ENCODE data around the gene LDLRAD2.

Gene LDLRAD2

GRCh38 chr1:21864730-21865129 lies 52.7 kb downstream of the LDLRAD2 start:
- no peak for DNase-seq

GRCh38 chr1:21865609-21865942 lies 53.5 kb downstream of the LDLRAD2 start:
- DNase-seq: no peak

GRCh38 chr1:21865943-21866706 lies 54.1 kb downstream of the LDLRAD2 start:
- DNase-seq: peak in 1 of 2 donors; percentile 7

- DNase-seq: no peak
Measured at GRCh38 chr1:21866707-21867043, 54.6 kb downstream of the LDLRAD2 start.

GRCh38 chr1:21867451-21867996 lies 55.5 kb downstream of the LDLRAD2 start:
- no peak for DNase-seq

- no peak for DNase-seq
Measured at GRCh38 chr1:21868482-21868881, 56.4 kb downstream of the LDLRAD2 start.

- DNase-seq: no peak
Measured at GRCh38 chr1:21868941-21869454, 56.9 kb downstream of the LDLRAD2 start.

- DNase-seq: no peak
Measured at GRCh38 chr1:21869620-21870121, 57.6 kb downstream of the LDLRAD2 start.

- no peak for DNase-seq
Measured at GRCh38 chr1:21870611-21871010, 58.5 kb downstream of the LDLRAD2 start.

- no peak for DNase-seq
Measured at GRCh38 chr1:21871943-21872342, 59.9 kb downstream of the LDLRAD2 start.

- DNase-seq: no peak
Measured at GRCh38 chr1:21872445-21873079, 60.5 kb downstream of the LDLRAD2 start.

- no peak for DNase-seq
Measured at GRCh38 chr1:21873174-21873573, 61.1 kb downstream of the LDLRAD2 start.

- DNase-seq: no peak
Measured at GRCh38 chr1:21873761-21874160, 61.7 kb downstream of the LDLRAD2 start.

- DNase-seq: no peak
Measured at GRCh38 chr1:21874328-21874727, 62.3 kb downstream of the LDLRAD2 start.
